Neuronal stem cell (in vitro differentiated cells): ENCODE measurements around the gene IL1A.

Experiments used
- DNase-seq: peaks from one replicate; pipeline ENCODE4 v3.0.0-alpha.2; 2013; ENCODE audit warnings: low spot score
- H2AFZ ChIP-seq: one replicate; pipeline ENCODE4 v1.6.1; 2013; ENCODE audit warnings: mild to moderate bottlenecking, low read length, inconsistent platforms
- H2AK5ac ChIP-seq: 2 replicates; pipeline ENCODE4 v1.6.1; 2013; ENCODE audit warnings: low read depth, mild to moderate bottlenecking, inconsistent platforms, low read length, moderate library complexity, mixed read lengths
- H2BK120ac ChIP-seq: 2 replicates; pipeline ENCODE4 v1.6.1; 2013; ENCODE audit warnings: low read depth, mild to moderate bottlenecking, inconsistent platforms, low read length, moderate library complexity, mixed read lengths
- H2BK12ac ChIP-seq: one replicate; pipeline ENCODE4 v1.6.1; 2013; ENCODE audit warnings: low read length, inconsistent platforms
- H2BK15ac ChIP-seq: 2 replicates; pipeline ENCODE4 v1.6.1; 2013; ENCODE audit warnings: mild to moderate bottlenecking, low read length, inconsistent platforms, mixed read lengths
- H2BK5ac ChIP-seq: one replicate; pipeline ENCODE4 v1.6.1; 2013; ENCODE audit warnings: inconsistent platforms, mild to moderate bottlenecking, low read length, moderate library complexity
- H3K14ac ChIP-seq: one replicate; pipeline ENCODE4 v1.6.1; 2013; ENCODE audit warnings: low read length, inconsistent platforms
- H3K18ac ChIP-seq: 2 replicates; pipeline ENCODE4 v1.6.1; 2013; ENCODE audit warnings: low read length, inconsistent platforms
- H3K23ac ChIP-seq: 2 replicates; pipeline ENCODE4 v1.6.1; 2013; ENCODE audit warnings: low read depth, mild to moderate bottlenecking, mixed read lengths, low read length, inconsistent platforms; ENCODE audit not compliant: poor library complexity
- H3K27ac ChIP-seq: replicated peaks from 3 replicates; pipeline ENCODE4 v1.5.1; 2013; ENCODE audit warnings: low read length, inconsistent platforms
- H3K27me3 ChIP-seq, 3 experiments: 2 replicates each; pipeline ENCODE4 v1.6.1; 2013; ENCODE audit warnings: low read length in 3 of 3, mild to moderate bottlenecking in 2 of 3, inconsistent platforms in 1 of 3, low read depth in 1 of 3, mixed read lengths in 1 of 3, moderate library complexity in 1 of 3; ENCODE audit not compliant: control insufficient read depth in 3 of 3, insufficient read depth in 3 of 3
- H3K36me3 ChIP-seq, 2 donors: replicated peaks in 1 of 2; 2 replicates each; pipeline ENCODE4 v1.6.1; 2013; ENCODE audit warnings: low read length in 2 of 2; ENCODE audit not compliant: control insufficient read depth in 2 of 2, insufficient read depth in 2 of 2
- H3K4ac ChIP-seq: 2 replicates; pipeline ENCODE4 v1.6.1; 2013; ENCODE audit warnings: inconsistent platforms, mild to moderate bottlenecking, low read length, moderate library complexity
- H3K4me1 ChIP-seq, 2 donors: 1 replicate in 1 of 2; 2 replicates in 1 of 2; pipeline ENCODE4 v1.6.1; 2013; ENCODE audit warnings: low read length in 2 of 2, low read depth in 1 of 2; ENCODE audit not compliant: control insufficient read depth in 2 of 2, insufficient read depth in 1 of 2
- H3K4me2 ChIP-seq: one replicate; pipeline ENCODE4 v1.6.1; 2013; ENCODE audit warnings: mild to moderate bottlenecking, low read length, inconsistent platforms; ENCODE audit not compliant: insufficient read depth, poor library complexity, severe bottlenecking
- H3K4me3 ChIP-seq, 2 donors: 2 replicates each; pipeline ENCODE4 v1.5.1; 2013; ENCODE audit warnings: low read length in 2 of 2, mild to moderate bottlenecking in 2 of 2, inconsistent platforms in 1 of 2, moderate library complexity in 1 of 2
- H3K79me1 ChIP-seq: one replicate; pipeline ENCODE4 v1.6.1; 2013; ENCODE audit warnings: low read depth, mild to moderate bottlenecking, inconsistent platforms, low read length, moderate library complexity
- H3K9ac ChIP-seq: one replicate; pipeline ENCODE4 v1.6.1; 2013; ENCODE audit warnings: mild to moderate bottlenecking, low read depth, low read length, inconsistent platforms; ENCODE audit not compliant: poor library complexity
- H3K9me3 ChIP-seq, 2 donors: replicated peaks in 1 of 2; 2 replicates each; pipeline versions ENCODE3 to v1.6.1; 2013; ENCODE audit warnings: low read length in 2 of 2, mild to moderate bottlenecking in 2 of 2, inconsistent platforms in 1 of 2, low read depth in 1 of 2, mixed read lengths in 1 of 2, moderate library complexity in 1 of 2; ENCODE audit not compliant: control insufficient read depth in 2 of 2, insufficient read depth in 1 of 2
- H4K8ac ChIP-seq: one replicate; pipeline ENCODE4 v1.6.1; 2013; ENCODE audit warnings: low read depth, mild to moderate bottlenecking, inconsistent platforms, low read length, moderate library complexity
- H4K91ac ChIP-seq: one replicate; pipeline ENCODE4 v1.6.1; 2013; ENCODE audit warnings: low read length, low read depth, mild to moderate bottlenecking, inconsistent platforms; ENCODE audit not compliant: poor library complexity
- WGBS, 2 donors: extraction: QIAGEN DNeasy Blood & Tissue Kit; methylation state at CpG; one replicate each; pipeline ENCODE4 v1.1.7; 2013; ENCODE audit warnings: missing lambda C conversion rate in 2 of 2, mixed read lengths in 1 of 2; ENCODE audit not compliant: insufficient read length in 2 of 2, insufficient replicate concordance in 1 of 2; ENCODE audit errors: extremely low coverage in 2 of 2; 5-methylcytosine and 5-hydroxymethylcytosine counted together

Gene IL1A

GRCh38 chr2:112809112-112809511, 24.8 kb upstream of the IL1A start:
- H4K91ac ChIP-seq: no peak overlapping the region
- H3K36me3 ChIP-seq: no peaks in the 10 kb centered on the region
- H3K9me3 ChIP-seq: no peaks in the 10 kb centered on the region
- H2AFZ ChIP-seq: no peak overlapping the region
- H3K23ac ChIP-seq: no peak overlapping the region
- H4K8ac ChIP-seq: no peak overlapping the region
- no peak overlapping the region for H3K27ac ChIP-seq
- no peak overlapping the region for H3K4me2 ChIP-seq
- no peak overlapping the region for H2BK15ac ChIP-seq
- no peak overlapping the region for H2BK12ac ChIP-seq
- no peak for DNase-seq
- no peaks in the 10 kb centered on the region for H3K27me3 ChIP-seq
- no peak overlapping the region for H3K4ac ChIP-seq
- H3K4me3 ChIP-seq: no peak overlapping the region
- no peak overlapping the region for H3K9ac ChIP-seq
- H2BK120ac ChIP-seq: no peak overlapping the region
- no peak overlapping the region for H3K18ac ChIP-seq
- no peaks in the 10 kb centered on the region for H3K79me1 ChIP-seq
- H2BK5ac ChIP-seq: no peak overlapping the region
- peaks cover 0 to 7% of the 10 kb centered on the region in 2 donors for H3K4me1 ChIP-seq
- no peak overlapping the region for H3K14ac ChIP-seq
- H2AK5ac ChIP-seq: no peak overlapping the region

GRCh38 chr2:112807233-112807807, 23.0 kb upstream of the IL1A start:
- no peak overlapping the region for H3K18ac ChIP-seq
- H3K4me2 ChIP-seq: no peak overlapping the region
- no peak overlapping the region for H2BK120ac ChIP-seq
- no peak overlapping the region for H3K9ac ChIP-seq
- H3K27ac ChIP-seq: no peak overlapping the region
- no peak for DNase-seq
- no peak overlapping the region for H2BK15ac ChIP-seq
- no peaks in the 10 kb centered on the region for H3K27me3 ChIP-seq
- WGBS, 2 donors: no CpG with 5 or more reads among the region's 3 CpGs
- H3K4me3 ChIP-seq: no peak overlapping the region
- H4K8ac ChIP-seq: no peak overlapping the region
- H3K14ac ChIP-seq: no peak overlapping the region
- H3K9me3 ChIP-seq: no peaks in the 10 kb centered on the region
- H3K4me1 ChIP-seq: peaks cover 0 to 4% of the 10 kb centered on the region in 2 donors
- H2BK5ac ChIP-seq: no peak overlapping the region
- H2AFZ ChIP-seq: no peak overlapping the region
- H3K36me3 ChIP-seq: no peaks in the 10 kb centered on the region
- no peak overlapping the region for H4K91ac ChIP-seq
- no peak overlapping the region for H3K4ac ChIP-seq
- H2AK5ac ChIP-seq: no peak overlapping the region
- H2BK12ac ChIP-seq: no peak overlapping the region
- H3K23ac ChIP-seq: no peak overlapping the region
- H3K79me1 ChIP-seq: no peaks in the 10 kb centered on the region

GRCh38 chr2:112805542-112805941, 21.2 kb upstream of the IL1A start:
- Histone ChIP-seq H3K27me3 (no peaks in the 10 kb centered on the region), H3K9ac (no peak overlapping the region), H4K91ac (no peak overlapping the region), H2AK5ac (no peak overlapping the region), H2BK5ac (no peak overlapping the region), H3K23ac (no peak overlapping the region), H3K4me3 (no peak overlapping the region), H2BK120ac (no peak overlapping the region), H2BK12ac (no peak overlapping the region), H3K36me3 (no peaks in the 10 kb centered on the region), H3K27ac (no peak overlapping the region), H3K18ac (peak overlapping the region; percentile 65), H3K14ac (no peak overlapping the region), H2AFZ (peak overlapping the region; percentile 2), H3K4ac (no peak overlapping the region), H3K4me1 (peaks cover 0 to 4% of the 10 kb centered on the region in 2 donors), H4K8ac (no peak overlapping the region), H3K9me3 (no peaks in the 10 kb centered on the region), H2BK15ac (no peak overlapping the region), H3K4me2 (no peak overlapping the region), H3K79me1 (no peaks in the 10 kb centered on the region)
- WGBS, 2 donors: no CpG with 5 or more reads among the region's 11 CpGs
- no peak for DNase-seq

- Histone ChIP-seq H3K27me3 (no peaks in the 10 kb centered on the region), H3K27ac (no peak overlapping the region), H3K9me3 (no peaks in the 10 kb centered on the region), H2BK120ac (no peak overlapping the region), H2AFZ (no peak overlapping the region), H3K23ac (no peak overlapping the region), H2BK5ac (no peak overlapping the region), H3K18ac (no peak overlapping the region), H2BK12ac (no peak overlapping the region), H3K4ac (no peak overlapping the region), H3K4me2 (no peak overlapping the region), H2AK5ac (no peak overlapping the region), H3K36me3 (no peaks in the 10 kb centered on the region), H3K79me1 (no peaks in the 10 kb centered on the region), H4K91ac (no peak overlapping the region), H3K9ac (no peak overlapping the region), H2BK15ac (no peak overlapping the region), H3K14ac (no peak overlapping the region), H3K4me1 (peaks cover 0 to 4% of the 10 kb centered on the region in 2 donors), H4K8ac (no peak overlapping the region), H3K4me3 (no peak overlapping the region)
- no CpG with 5 or more reads among the region's 5 CpGs for WGBS, 2 donors
- no peak for DNase-seq
Measured at GRCh38 chr2:112803691-112804521, 19.6 kb upstream of the IL1A start.
